Upper lobe of right lung (tissue), 1 donor: ENCODE measurements around the gene CSNK1G2. TPM values are rescaled to one million over a fixed set of nuclear protein-coding genes. Genes with fewer than 3 reads are reported as not detected.

Experiments used
- ATAC-seq: fragments of 200-7000 bp; cut with Tn5 transposase; one replicate; pipeline ENCODE4 v1.9.1; 2020; ENCODE audit warnings: mild to moderate bottlenecking, moderate library complexity
- DNase-seq: peaks from one replicate; pipeline ENCODE4 v3.0.0-alpha.2; 2020
- H3K27ac ChIP-seq: fragments of 200-600 bp; one replicate; pipeline ENCODE4 v1.8.0; 2022
- H3K27me3 ChIP-seq: fragments of 200-600 bp; one replicate; pipeline ENCODE4 v1.8.0; 2022; ENCODE audit warnings: mild to moderate bottlenecking
- H3K36me3 ChIP-seq: fragments of 200-600 bp; one replicate; pipeline ENCODE4 v1.8.0; 2022
- H3K4me1 ChIP-seq: fragments of 200-600 bp; one replicate; pipeline ENCODE4 v1.8.0; 2022
- H3K4me3 ChIP-seq: fragments of 200-600 bp; one replicate; pipeline ENCODE4 v1.8.0; 2022; ENCODE audit warnings: mild to moderate bottlenecking
- H3K9me3 ChIP-seq: fragments of 200-600 bp; one replicate; pipeline ENCODE4 v1.8.0; 2022
- CTCF ChIP-seq: fragments of 200-600 bp; IDR thresholded peaks from one replicate; pipeline ENCODE4 v1.8.0; 2022; ENCODE audit warnings: antibody characterized with exemption
- intact Hi-C: fragments of 100-400 bp; cut with DNase I; formaldehyde crosslinking; loops from one replicate; pipeline ENCODE4 v1.11.0; 2022
- total RNA-seq: library from RNA; stranded (reverse); fragmentation: NEBNext Ultra II Directional; extraction: Animal tissue kit (Norgen Biotek cat#: 25700); gene quantifications from one replicate; pipeline ENCODE4 v1.2.1, GENCODE V29; 2021
- donor health status: DM: no; HTN: yes; CAD: no; lungs with severe emphysema.

The CSNK1G2 gene
- total RNA-seq, 1 donor from 2014 or later, result 60.6 TPM

DNA sequence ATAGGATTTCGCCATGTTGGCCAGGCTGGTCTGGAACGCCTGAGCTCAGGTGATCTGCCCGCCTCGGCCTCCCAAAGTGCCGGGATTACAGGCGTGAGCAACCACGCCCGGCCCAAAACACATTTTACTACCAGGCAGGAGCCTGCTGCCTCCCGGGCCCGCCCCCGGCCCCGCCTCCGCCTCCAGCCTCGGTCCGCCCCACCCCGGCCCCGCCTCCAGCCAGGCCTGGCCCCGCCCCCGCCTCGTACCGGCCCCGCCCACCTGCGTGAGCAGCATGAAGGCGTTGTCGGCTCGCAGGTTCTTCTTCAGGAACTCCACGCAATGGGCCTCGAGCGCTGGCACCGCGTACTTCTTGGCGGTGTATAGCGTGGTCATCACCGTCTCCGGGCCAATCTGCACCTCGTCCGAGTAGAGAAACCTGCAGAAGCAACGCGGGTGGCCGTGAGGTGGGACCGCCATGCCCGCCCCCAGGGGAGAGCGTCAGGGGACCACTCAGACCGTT is 51.8 kb downstream of the CSNK1G2 start:
- TF ChIP-seq CTCF, result no peak
- Histone ChIP-seq H3K27ac (no peak overlapping the region), H3K27me3 (no peaks in the 10 kb centered on the region), H3K4me3 (no peak overlapping the region), H3K36me3 (peaks cover 43% of the 10 kb centered on the region), H3K9me3 (no peaks in the 10 kb centered on the region), H3K4me1 (no peaks in the 10 kb centered on the region)
- DNase-seq (no peak), ATAC-seq (peak; percentile 52)
- intact Hi-C loops, result no loop called here

- Histone ChIP-seq H3K27ac (no peak overlapping the region), H3K36me3 (peaks cover 26% of the 10 kb centered on the region), H3K4me3 (no peak overlapping the region), H3K9me3 (no peaks in the 10 kb centered on the region), H3K27me3 (no peaks in the 10 kb centered on the region), H3K4me1 (no peaks in the 10 kb centered on the region)
- intact Hi-C loops, result no loop called here
- no peak for DNase-seq
- no peak for ATAC-seq
- no peak for TF ChIP-seq CTCF
Observed at GRCh38 chr19:1997353-1998233, 56.6 kb downstream of the CSNK1G2 start.

DNA sequence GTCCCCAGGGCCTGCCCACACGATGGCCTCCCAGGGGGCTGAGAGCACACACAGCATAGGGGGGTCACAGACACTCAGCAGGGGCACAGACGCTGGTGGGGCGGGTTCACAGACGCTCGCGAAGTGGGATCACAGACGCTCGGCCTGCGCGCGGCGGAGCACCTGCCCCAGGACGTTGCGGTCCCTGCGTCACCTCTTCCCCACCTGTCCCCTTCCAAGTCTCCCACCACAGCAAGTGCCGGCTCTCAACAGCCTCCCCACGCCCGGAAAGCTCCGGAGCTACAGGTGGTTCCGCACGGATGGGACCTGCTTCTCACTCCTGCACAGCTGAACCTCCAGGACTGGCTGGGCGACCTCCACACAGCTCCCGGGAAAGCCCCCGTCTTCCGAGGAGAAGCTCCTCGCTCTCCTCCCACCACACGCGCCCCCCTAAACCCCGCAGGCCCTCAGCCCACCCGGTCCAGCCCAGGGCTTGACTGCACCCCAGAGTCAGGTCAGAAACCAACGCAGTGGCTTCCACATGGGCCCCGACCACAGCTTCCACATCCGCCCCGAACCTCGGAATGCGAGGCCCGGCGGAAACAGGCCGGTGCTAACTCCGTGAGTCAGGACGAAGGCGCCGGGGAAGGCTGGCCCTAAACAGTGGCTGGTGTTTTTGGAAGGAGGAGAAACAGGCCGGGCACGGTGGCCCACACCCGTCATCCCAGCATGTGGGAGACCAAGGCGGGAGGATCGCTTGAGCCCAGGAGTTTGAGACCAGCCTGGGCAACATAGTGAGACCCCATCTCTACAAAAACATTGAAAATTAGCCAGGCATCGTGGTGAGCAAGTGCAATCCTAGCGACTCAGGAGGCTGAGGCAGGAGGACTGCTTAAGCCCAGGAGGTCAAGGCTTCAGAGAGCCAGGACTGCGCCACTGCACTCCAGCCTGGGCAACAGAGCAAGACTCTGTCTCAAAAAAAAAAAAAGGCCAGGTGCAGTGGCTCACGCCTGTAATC is 58.0 kb downstream of the CSNK1G2 start:
- peak; percentile 19 for ATAC-seq
- H3K36me3 ChIP-seq, result peaks cover 30% of the 10 kb centered on the region
- no peak for TF ChIP-seq CTCF
- H3K27ac ChIP-seq, result no peak overlapping the region
- H3K9me3 ChIP-seq, result no peaks in the 10 kb centered on the region
- no peak overlapping the region for H3K4me3 ChIP-seq
- no peaks in the 10 kb centered on the region for H3K4me1 ChIP-seq
- H3K27me3 ChIP-seq, result no peaks in the 10 kb centered on the region
- DNase-seq, result no peak
- intact Hi-C loops, result no loop called here

DNA sequence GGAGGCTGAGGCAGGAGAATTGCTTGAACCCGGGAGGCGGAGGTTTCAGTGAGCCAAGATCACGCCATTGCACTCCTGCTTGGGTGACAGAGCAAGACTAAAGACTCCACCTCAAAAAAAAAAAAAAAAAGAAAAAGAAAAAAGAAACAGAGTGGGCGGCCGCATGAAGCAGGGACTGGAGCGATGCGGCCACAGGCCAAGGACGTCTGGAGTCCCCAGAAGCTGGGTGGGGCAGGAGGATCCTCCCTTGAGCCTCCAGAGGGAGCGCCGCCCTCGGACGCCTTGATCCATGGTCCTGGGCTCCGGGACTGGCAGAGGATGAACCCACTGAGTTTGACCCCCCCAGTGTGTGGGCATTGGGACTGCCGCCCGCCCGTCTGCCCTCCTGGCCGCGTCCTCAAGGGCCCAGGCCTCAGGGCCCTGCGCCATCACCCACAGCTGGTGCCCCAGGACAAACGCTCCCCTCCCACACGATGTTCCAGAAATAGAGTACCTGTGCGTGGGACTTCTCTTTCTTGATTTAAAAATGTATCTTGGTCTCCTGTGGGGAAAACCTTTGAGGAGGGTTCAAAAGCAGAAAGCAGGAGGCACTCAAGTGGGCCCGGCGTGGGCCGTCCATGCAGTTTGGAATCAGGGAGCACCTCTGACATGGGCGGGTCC is 59.0 kb downstream of the CSNK1G2 start:
- intact Hi-C loops, result no loop called here
- no peaks in the 10 kb centered on the region for H3K9me3 ChIP-seq
- H3K4me1 ChIP-seq, result no peaks in the 10 kb centered on the region
- no peak for DNase-seq
- TF ChIP-seq CTCF, result no peak
- H3K4me3 ChIP-seq, result no peak overlapping the region
- H3K27me3 ChIP-seq, result no peaks in the 10 kb centered on the region
- ATAC-seq, result peak; percentile 13
- H3K36me3 ChIP-seq, result peaks cover 30% of the 10 kb centered on the region
- H3K27ac ChIP-seq, result no peak overlapping the region

- DNase-seq (no peak), ATAC-seq (no peak)
- intact Hi-C loops, result no loop called here
- no peak for TF ChIP-seq CTCF
- Histone ChIP-seq H3K9me3 (no peaks in the 10 kb centered on the region), H3K4me3 (no peak overlapping the region), H3K27me3 (no peaks in the 10 kb centered on the region), H3K36me3 (peaks cover 23% of the 10 kb centered on the region), H3K27ac (no peak overlapping the region), H3K4me1 (no peaks in the 10 kb centered on the region)
Observed at GRCh38 chr19:2003874-2004273, 62.9 kb downstream of the CSNK1G2 start.
